WTC11 (cell line): Measurements from ENCODE around the gene FRMD8. TPM values are rescaled to one million over a fixed set of nuclear protein-coding genes. Genes with fewer than 3 reads are reported as not detected.

Experiments used
- CREB1 ChIP-seq: sonication (generic); formaldehyde crosslinking; IDR thresholded peaks from 2 replicates; pipeline ENCODE4 v1.8.0; 2023; ENCODE audit warnings: mild to moderate bottlenecking, missing genetic modification reagents
- ELF4 ChIP-seq: sonication (generic); formaldehyde crosslinking; IDR thresholded peaks from 2 replicates; pipeline ENCODE4 v1.8.1; 2022; ENCODE audit warnings: low read depth, mild to moderate bottlenecking, moderate library complexity, missing genetic modification reagents
- GRHL2 ChIP-seq: fragments of 250-450 bp; sonication (Bioruptor Pico); IDR thresholded peaks from 2 replicates; pipeline ENCODE4 v1.8.0; 2022; ENCODE audit warnings: mild to moderate bottlenecking, moderate library complexity; ENCODE audit not compliant: insufficient replicate concordance, severe bottlenecking
- HMGA2 ChIP-seq: fragments of 250-450 bp; sonication (Bioruptor Pico); IDR thresholded peaks from 2 replicates; pipeline ENCODE4 v1.4.0; 2021; ENCODE audit warnings: mild to moderate bottlenecking, moderate library complexity
- IRF2 ChIP-seq: sonication (generic); formaldehyde crosslinking; IDR thresholded peaks from 2 replicates; pipeline ENCODE4 v1.8.0; 2022; ENCODE audit warnings: low read depth, missing genetic modification reagents, borderline replicate concordance
- JUN ChIP-seq: sonication (generic); formaldehyde crosslinking; IDR thresholded peaks from 2 replicates; pipeline ENCODE4 v1.8.0; 2023; ENCODE audit warnings: mild to moderate bottlenecking, missing genetic modification reagents
- MXD4 ChIP-seq: fragments of 250-450 bp; sonication (Bioruptor Pico); IDR thresholded peaks from 2 replicates; pipeline ENCODE4 v1.8.0; 2021; ENCODE audit warnings: mild to moderate bottlenecking, moderate library complexity, borderline replicate concordance
- NR3C1 ChIP-seq: sonication (generic); formaldehyde crosslinking; conservative IDR thresholded peaks from 2 replicates; pipeline ENCODE4 v1.8.1; 2023; ENCODE audit warnings: low read depth, mild to moderate bottlenecking, missing genetic modification reagents
- ZNF423 ChIP-seq: fragments of 250-450 bp; sonication (Bioruptor Pico); IDR thresholded peaks from 2 replicates; pipeline ENCODE4 v2.1.2; 2022; ENCODE audit warnings: mild to moderate bottlenecking, moderate library complexity
- total RNA-seq: library from RNA; stranded (reverse); gene quantifications from 3 replicates; pipeline ENCODE4 v1.2.3, GENCODE V29; 2021
- TF ChIP-seq, protein P1 (sequence below): sonication (generic); formaldehyde crosslinking; IDR thresholded peaks from 2 replicates; pipeline ENCODE4 v1.8.1; 2023; ENCODE audit warnings: mild to moderate bottlenecking, missing genetic modification reagents, borderline replicate concordance
- TF ChIP-seq, protein P2 (sequence below): sonication (generic); formaldehyde crosslinking; IDR thresholded peaks from 2 replicates; pipeline ENCODE4 v1.8.1; 2023; ENCODE audit warnings: mild to moderate bottlenecking, moderate library complexity, missing genetic modification reagents
- TF ChIP-seq, protein P3 (sequence below): sonication (generic); formaldehyde crosslinking; IDR thresholded peaks from 2 replicates; pipeline ENCODE4 v1.8.1; 2022; ENCODE audit warnings: mild to moderate bottlenecking, missing genetic modification reagents, moderate library complexity, borderline replicate concordance
- TF ChIP-seq, protein P4 (sequence below): fragments of 250-450 bp; sonication (Bioruptor Pico); IDR thresholded peaks from 2 replicates; pipeline ENCODE4 v2.1.2; 2022; ENCODE audit warnings: mild to moderate bottlenecking, moderate library complexity
- TF ChIP-seq, protein P5 (sequence below): sonication (generic); formaldehyde crosslinking; IDR thresholded peaks from 2 replicates; pipeline ENCODE4 v1.8.1; 2023; ENCODE audit warnings: mild to moderate bottlenecking, missing genetic modification reagents, moderate library complexity
- TF ChIP-seq, protein P6 (sequence below): sonication (generic); formaldehyde crosslinking; IDR thresholded peaks from 2 replicates; pipeline ENCODE4 v1.8.1; 2022; ENCODE audit warnings: missing genetic modification reagents, borderline replicate concordance
- TF ChIP-seq, protein P7 (sequence below): fragments of 250-450 bp; sonication (Bioruptor Pico); IDR thresholded peaks from 2 replicates; pipeline ENCODE4 v1.9.0; 2021; ENCODE audit warnings: mild to moderate bottlenecking

Gene FRMD8
- total RNA-seq, 1 experiment from 2014 or later, result 23.7 TPM

DNA sequence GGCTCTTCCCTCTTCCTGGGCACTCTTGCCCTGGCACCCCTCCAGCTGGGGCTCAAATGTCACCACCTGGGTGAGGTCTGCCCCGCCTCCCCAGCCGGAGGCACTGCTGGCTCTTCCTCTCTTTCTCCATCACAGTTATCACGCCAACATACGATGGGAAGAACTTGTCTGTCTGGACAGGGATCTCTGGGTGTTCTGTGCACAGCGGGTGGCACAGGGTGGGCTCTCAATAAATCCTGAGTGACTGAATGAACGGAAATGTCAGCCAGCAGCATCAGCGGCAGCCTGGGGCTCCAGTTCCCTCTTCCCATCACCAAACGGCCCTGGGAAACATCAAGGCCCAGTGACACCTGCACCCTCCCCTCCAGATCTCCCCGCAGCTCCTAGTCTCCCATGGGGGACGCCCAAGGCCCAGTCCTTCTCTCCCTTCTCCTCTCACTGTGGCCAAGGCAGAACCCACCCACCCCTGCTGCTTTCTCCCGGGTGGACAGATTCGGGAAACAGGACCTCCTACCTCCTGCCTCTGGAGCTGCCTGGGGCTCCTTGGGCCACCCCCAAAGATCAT is 3.6 kb upstream of the FRMD8 start (continued):
- TF ChIP-seq, protein P1, sequence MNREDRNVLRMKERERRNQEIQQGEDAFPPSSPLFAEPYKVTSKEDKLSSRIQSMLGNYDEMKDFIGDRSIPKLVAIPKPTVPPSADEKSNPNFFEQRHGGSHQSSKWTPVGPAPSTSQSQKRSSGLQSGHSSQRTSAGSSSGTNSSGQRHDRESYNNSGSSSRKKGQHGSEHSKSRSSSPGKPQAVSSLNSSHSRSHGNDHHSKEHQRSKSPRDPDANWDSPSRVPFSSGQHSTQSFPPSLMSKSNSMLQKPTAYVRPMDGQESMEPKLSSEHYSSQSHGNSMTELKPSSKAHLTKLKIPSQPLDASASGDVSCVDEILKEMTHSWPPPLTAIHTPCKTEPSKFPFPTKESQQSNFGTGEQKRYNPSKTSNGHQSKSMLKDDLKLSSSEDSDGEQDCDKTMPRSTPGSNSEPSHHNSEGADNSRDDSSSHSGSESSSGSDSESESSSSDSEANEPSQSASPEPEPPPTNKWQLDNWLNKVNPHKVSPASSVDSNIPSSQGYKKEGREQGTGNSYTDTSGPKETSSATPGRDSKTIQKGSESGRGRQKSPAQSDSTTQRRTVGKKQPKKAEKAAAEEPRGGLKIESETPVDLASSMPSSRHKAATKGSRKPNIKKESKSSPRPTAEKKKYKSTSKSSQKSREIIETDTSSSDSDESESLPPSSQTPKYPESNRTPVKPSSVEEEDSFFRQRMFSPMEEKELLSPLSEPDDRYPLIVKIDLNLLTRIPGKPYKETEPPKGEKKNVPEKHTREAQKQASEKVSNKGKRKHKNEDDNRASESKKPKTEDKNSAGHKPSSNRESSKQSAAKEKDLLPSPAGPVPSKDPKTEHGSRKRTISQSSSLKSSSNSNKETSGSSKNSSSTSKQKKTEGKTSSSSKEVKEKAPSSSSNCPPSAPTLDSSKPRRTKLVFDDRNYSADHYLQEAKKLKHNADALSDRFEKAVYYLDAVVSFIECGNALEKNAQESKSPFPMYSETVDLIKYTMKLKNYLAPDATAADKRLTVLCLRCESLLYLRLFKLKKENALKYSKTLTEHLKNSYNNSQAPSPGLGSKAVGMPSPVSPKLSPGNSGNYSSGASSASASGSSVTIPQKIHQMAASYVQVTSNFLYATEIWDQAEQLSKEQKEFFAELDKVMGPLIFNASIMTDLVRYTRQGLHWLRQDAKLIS (CRISPR knock-in tag), result no peak
- TF ChIP-seq, protein P2, sequence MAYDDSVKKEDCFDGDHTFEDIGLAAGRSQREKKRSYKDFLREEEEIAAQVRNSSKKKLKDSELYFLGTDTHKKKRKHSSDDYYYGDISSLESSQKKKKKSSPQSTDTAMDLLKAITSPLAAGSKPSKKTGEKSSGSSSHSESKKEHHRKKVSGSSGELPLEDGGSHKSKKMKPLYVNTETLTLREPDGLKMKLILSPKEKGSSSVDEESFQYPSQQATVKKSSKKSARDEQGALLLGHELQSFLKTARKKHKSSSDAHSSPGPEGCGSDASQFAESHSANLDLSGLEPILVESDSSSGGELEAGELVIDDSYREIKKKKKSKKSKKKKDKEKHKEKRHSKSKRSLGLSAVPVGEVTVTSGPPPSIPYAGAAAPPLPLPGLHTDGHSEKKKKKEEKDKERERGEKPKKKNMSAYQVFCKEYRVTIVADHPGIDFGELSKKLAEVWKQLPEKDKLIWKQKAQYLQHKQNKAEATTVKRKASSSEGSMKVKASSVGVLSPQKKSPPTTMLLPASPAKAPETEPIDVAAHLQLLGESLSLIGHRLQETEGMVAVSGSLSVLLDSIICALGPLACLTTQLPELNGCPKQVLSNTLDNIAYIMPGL (CRISPR knock-in tag), result no peak
- TF ChIP-seq CREB1 (CRISPR knock-in tag), result no peak
- TF ChIP-seq, protein P3, sequence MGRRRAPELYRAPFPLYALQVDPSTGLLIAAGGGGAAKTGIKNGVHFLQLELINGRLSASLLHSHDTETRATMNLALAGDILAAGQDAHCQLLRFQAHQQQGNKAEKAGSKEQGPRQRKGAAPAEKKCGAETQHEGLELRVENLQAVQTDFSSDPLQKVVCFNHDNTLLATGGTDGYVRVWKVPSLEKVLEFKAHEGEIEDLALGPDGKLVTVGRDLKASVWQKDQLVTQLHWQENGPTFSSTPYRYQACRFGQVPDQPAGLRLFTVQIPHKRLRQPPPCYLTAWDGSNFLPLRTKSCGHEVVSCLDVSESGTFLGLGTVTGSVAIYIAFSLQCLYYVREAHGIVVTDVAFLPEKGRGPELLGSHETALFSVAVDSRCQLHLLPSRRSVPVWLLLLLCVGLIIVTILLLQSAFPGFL, result no peak
- TF ChIP-seq, protein P4, sequence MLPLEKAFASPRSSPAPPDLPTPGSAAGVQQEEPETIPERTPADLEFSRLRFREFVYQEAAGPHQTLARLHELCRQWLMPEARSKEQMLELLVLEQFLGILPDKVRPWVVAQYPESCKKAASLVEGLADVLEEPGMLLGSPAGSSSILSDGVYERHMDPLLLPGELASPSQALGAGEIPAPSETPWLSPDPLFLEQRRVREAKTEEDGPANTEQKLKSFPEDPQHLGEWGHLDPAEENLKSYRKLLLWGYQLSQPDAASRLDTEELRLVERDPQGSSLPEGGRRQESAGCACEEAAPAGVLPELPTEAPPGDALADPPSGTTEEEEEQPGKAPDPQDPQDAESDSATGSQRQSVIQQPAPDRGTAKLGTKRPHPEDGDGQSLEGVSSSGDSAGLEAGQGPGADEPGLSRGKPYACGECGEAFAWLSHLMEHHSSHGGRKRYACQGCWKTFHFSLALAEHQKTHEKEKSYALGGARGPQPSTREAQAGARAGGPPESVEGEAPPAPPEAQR (CRISPR knock-in tag), result no peak
- no peak for TF ChIP-seq NR3C1 (CRISPR knock-in tag)
- no peak for TF ChIP-seq IRF2
- TF ChIP-seq ZNF423 (CRISPR knock-in tag), result no peak
- TF ChIP-seq, protein P5, sequence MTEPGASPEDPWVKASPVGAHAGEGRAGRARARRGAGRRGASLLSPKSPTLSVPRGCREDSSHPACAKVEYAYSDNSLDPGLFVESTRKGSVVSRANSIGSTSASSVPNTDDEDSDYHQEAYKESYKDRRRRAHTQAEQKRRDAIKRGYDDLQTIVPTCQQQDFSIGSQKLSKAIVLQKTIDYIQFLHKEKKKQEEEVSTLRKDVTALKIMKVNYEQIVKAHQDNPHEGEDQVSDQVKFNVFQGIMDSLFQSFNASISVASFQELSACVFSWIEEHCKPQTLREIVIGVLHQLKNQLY (CRISPR knock-in tag), result no peak
- TF ChIP-seq JUN (CRISPR knock-in tag), result no peak
- no peak for TF ChIP-seq MXD4 (CRISPR knock-in tag)
- TF ChIP-seq, protein P6, sequence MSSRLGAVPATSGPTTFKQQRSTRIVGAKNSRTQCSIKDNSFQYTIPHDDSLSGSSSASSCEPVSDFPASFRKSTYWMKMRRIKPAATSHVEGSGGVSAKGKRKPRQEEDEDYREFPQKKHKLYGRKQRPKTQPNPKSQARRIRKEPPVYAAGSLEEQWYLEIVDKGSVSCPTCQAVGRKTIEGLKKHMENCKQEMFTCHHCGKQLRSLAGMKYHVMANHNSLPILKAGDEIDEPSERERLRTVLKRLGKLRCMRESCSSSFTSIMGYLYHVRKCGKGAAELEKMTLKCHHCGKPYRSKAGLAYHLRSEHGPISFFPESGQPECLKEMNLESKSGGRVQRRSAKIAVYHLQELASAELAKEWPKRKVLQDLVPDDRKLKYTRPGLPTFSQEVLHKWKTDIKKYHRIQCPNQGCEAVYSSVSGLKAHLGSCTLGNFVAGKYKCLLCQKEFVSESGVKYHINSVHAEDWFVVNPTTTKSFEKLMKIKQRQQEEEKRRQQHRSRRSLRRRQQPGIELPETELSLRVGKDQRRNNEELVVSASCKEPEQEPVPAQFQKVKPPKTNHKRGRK (CRISPR knock-in tag), result no peak
- TF ChIP-seq ELF4 (CRISPR knock-in tag), result no peak
- TF ChIP-seq, protein P7, sequence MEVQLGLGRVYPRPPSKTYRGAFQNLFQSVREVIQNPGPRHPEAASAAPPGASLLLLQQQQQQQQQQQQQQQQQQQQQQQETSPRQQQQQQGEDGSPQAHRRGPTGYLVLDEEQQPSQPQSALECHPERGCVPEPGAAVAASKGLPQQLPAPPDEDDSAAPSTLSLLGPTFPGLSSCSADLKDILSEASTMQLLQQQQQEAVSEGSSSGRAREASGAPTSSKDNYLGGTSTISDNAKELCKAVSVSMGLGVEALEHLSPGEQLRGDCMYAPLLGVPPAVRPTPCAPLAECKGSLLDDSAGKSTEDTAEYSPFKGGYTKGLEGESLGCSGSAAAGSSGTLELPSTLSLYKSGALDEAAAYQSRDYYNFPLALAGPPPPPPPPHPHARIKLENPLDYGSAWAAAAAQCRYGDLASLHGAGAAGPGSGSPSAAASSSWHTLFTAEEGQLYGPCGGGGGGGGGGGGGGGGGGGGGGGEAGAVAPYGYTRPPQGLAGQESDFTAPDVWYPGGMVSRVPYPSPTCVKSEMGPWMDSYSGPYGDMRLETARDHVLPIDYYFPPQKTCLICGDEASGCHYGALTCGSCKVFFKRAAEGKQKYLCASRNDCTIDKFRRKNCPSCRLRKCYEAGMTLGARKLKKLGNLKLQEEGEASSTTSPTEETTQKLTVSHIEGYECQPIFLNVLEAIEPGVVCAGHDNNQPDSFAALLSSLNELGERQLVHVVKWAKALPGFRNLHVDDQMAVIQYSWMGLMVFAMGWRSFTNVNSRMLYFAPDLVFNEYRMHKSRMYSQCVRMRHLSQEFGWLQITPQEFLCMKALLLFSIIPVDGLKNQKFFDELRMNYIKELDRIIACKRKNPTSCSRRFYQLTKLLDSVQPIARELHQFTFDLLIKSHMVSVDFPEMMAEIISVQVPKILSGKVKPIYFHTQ (CRISPR knock-in tag), result no peak
- no peak for TF ChIP-seq HMGA2
- no peak for TF ChIP-seq GRHL2 (CRISPR knock-in tag)
